Neural cell (in vitro differentiated cells): ENCODE data around the gene CDX1.

Experiments
- MXI1 ChIP-seq: fragments of 450-650 bp; conservative IDR thresholded peaks from 2 replicates; pipeline ENCODE4 v1.6.1; 2014; ENCODE audit warnings: antibody characterized with exemption, mild to moderate bottlenecking; ENCODE audit not compliant: poor library complexity, severe bottlenecking
- POLR2AphosphoS5 ChIP-seq: IDR thresholded peaks from 2 replicates; pipeline ENCODE4 v1.6.1; 2012
- TAF1 ChIP-seq: IDR thresholded peaks from 2 replicates; pipeline ENCODE4 v1.6.1; 2012; ENCODE audit warnings: low read depth
- TF ChIP-seq, protein P1 (sequence below): fragments of 450-650 bp; IDR thresholded peaks from 2 replicates; pipeline ENCODE4 v1.5.1; 2014; ENCODE audit warnings: antibody characterized with exemption, mild to moderate bottlenecking, moderate library complexity; ENCODE audit not compliant: poor library complexity, severe bottlenecking
- TF ChIP-seq, protein P2 (sequence below): IDR thresholded peaks from 2 replicates; pipeline ENCODE4 v1.6.1; 2012; ENCODE audit warnings: borderline replicate concordance

DNA sequence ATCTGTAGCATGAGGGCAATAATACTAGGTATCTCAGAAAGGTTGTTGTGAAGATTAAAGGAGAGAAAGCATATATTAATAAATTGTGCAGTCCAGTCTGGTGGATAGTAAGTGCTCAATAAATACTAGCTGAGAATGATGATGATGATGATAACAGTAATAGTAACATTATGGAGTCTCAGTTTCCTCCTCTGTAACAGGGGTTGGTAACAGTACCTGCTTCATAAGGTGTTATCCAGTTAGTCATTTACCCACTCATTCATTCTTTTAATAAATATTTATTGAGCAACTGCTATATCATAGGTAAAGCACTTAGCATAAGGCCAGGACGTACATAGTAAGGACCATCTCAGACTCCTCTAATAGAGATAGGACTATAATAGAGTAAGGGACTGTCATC lies 30.9 kb downstream of the CDX1 start:
- TF ChIP-seq, protein P1, sequence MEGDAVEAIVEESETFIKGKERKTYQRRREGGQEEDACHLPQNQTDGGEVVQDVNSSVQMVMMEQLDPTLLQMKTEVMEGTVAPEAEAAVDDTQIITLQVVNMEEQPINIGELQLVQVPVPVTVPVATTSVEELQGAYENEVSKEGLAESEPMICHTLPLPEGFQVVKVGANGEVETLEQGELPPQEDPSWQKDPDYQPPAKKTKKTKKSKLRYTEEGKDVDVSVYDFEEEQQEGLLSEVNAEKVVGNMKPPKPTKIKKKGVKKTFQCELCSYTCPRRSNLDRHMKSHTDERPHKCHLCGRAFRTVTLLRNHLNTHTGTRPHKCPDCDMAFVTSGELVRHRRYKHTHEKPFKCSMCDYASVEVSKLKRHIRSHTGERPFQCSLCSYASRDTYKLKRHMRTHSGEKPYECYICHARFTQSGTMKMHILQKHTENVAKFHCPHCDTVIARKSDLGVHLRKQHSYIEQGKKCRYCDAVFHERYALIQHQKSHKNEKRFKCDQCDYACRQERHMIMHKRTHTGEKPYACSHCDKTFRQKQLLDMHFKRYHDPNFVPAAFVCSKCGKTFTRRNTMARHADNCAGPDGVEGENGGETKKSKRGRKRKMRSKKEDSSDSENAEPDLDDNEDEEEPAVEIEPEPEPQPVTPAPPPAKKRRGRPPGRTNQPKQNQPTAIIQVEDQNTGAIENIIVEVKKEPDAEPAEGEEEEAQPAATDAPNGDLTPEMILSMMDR = no peak
- no peak for TF ChIP-seq POLR2AphosphoS5
- TF ChIP-seq MXI1 = no peak
- TF ChIP-seq, protein P2, sequence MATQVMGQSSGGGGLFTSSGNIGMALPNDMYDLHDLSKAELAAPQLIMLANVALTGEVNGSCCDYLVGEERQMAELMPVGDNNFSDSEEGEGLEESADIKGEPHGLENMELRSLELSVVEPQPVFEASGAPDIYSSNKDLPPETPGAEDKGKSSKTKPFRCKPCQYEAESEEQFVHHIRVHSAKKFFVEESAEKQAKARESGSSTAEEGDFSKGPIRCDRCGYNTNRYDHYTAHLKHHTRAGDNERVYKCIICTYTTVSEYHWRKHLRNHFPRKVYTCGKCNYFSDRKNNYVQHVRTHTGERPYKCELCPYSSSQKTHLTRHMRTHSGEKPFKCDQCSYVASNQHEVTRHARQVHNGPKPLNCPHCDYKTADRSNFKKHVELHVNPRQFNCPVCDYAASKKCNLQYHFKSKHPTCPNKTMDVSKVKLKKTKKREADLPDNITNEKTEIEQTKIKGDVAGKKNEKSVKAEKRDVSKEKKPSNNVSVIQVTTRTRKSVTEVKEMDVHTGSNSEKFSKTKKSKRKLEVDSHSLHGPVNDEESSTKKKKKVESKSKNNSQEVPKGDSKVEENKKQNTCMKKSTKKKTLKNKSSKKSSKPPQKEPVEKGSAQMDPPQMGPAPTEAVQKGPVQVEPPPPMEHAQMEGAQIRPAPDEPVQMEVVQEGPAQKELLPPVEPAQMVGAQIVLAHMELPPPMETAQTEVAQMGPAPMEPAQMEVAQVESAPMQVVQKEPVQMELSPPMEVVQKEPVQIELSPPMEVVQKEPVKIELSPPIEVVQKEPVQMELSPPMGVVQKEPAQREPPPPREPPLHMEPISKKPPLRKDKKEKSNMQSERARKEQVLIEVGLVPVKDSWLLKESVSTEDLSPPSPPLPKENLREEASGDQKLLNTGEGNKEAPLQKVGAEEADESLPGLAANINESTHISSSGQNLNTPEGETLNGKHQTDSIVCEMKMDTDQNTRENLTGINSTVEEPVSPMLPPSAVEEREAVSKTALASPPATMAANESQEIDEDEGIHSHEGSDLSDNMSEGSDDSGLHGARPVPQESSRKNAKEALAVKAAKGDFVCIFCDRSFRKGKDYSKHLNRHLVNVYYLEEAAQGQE = no peak
- no peak for TF ChIP-seq TAF1
